ENCODE results near the gene ZNF473. TPM values are rescaled to one million over a fixed set of nuclear protein-coding genes. Genes with fewer than 3 reads are reported as not detected.

Gene ZNF473
- total RNA-seq, 1 experiment from 2014 or later = 21.4 TPM

DNA sequence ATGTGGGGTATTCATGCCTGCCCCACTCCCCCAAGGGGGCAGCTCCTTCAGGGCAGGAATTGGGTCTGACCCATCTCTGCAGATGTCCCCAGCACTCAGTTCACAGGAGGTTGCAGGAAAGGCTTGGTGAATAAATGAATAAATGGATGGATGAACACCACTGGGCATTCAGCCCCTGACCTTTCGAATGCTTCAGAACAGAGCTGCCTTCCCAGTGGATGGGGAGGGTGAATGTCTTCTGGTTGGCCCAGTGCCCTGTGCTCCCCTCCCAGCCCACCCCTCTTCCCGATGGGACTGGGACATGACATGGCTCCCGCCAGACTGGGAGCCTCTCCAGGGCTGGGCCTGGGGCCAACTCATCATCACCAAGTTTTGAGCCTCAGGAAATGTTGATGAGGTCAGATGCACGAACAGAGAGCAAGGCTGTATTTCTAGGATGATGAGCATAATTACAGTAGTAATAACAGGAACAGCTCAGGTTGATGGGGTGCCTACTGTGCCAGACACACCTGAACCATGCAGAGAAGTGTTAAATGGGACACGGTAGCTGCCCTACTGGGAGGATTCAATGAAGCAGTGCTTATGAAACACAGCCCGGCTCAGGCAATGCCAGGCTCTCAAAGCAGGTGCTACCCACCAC is 26.3 kb upstream of the ZNF473 start:
- Histone ChIP-seq H3K27me3 (no peaks in the 10 kb centered on the region), H3K4me1 (peaks cover 3% of the 10 kb centered on the region; the same call in 1 of the 2 replicates), H3K9me3 (replicated peaks) (no peaks in the 10 kb centered on the region), H3K4me3 (no peak overlapping the region), H3K36me3 (peaks cover 5% of the 10 kb centered on the region; the same call in 1 of the 2 replicates), H3K27ac (no peak overlapping the region)
- DNase-seq = no peak

DNA sequence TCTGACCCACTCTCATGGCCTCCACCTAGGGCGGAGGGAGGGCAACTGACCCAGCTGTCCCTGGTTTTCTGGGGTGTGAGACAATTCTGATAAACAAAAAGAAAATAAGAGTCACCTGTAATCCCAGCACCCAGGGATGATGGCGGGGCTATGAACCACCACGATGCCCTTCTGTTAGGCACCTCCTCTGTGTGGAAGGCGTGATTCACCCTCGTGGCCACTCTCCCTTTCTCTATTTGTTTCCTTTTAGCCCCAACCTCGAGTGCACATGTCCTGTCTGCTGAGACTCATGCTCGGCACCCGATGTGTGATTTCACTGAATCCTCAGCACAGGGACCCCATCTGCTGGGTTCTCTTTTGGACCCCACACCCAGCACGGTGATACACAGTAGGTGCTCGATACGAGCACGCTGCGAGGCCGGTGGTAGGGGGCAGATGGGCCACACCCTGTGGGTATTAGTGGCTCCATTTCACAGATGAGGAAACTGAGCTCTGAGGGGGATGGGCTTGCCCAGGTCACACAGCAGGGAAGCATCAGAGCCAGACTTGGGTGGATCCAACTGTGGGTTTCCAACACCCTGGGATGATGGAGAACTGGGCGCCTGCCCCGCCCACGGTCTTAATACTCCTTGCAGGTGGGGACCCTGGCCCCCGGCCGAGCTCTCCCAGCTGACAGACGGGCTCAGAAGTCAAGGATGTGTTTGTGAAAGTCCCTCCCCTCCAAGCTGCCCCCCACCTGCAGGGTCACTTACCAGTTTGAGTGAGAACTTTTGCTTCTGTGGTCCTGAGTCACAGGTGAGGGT is 25.6 kb upstream of the ZNF473 start:
- Histone ChIP-seq H3K4me1 (peaks cover 3% of the 10 kb centered on the region; the same call in 1 of the 2 replicates), H3K9me3 (replicated peaks) (no peaks in the 10 kb centered on the region), H3K27me3 (no peaks in the 10 kb centered on the region), H3K4me3 (no peak overlapping the region), H3K36me3 (peaks cover 5% of the 10 kb centered on the region; the same call in 1 of the 2 replicates), H3K27ac (no peak overlapping the region)
- no peak for DNase-seq

DNA sequence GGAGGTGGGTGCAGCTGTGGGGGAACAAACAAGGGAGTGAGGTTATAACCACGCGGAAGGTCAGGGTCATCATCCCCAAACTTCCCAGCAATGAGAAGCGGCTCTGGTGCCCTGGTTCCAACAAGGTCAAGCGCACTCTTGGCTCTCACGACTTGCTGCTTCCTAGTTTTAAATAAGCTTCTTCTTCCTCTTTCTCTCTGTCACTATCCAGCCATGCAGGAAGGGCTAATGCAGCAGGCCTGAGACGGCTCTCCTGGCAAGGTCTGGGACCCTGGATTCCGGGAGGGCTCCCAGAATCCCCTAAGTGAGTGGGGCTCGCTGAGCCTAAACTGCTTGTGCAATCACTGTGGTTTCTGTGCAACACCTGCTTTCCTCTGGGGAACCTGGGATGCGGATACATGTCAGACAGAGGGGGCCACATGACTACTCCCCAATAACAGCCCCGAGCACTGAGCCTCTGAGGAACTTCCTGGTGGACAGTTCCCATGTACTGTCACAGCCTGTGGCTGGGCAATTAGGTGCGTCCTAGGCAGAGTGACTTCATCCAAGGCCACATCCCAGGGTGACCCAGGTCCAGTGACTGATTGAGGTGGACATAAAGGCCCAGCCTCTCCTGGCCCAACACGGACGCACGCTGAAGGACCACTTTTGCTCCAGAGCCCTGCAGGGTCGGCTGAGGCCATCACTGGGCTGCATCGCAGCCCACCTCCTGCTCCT is 24.8 kb upstream of the ZNF473 start:
- Histone ChIP-seq H3K36me3 (peaks cover 10% of the 10 kb centered on the region; the same call in 1 of the 2 replicates), H3K27ac (no peak overlapping the region)

DNA sequence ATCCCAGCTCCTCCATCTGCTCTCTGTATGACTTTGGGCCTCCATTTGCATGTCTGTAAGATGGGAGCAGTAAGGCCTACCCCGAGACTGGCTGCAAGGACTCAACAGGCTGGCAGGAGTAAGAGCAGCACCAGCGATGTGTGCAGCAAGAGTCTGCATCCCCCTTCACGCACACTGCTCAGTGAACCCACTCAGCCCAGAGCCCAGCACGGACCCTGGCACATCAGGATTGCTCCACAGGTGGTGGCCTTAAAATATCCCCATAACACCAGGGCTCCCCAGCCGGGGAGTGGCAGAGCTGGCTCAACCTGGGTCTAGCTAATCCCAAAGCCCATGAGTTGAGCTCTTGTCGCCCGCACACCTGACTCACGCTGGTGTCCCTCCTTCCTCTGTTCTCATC is 24.0 kb upstream of the ZNF473 start:
- Histone ChIP-seq H3K9me3 (replicated peaks) (no peaks in the 10 kb centered on the region), H3K27me3 (no peaks in the 10 kb centered on the region), H3K36me3 (peaks cover 11% of the 10 kb centered on the region; the same call in 1 of the 2 replicates), H3K27ac (no peak overlapping the region), H3K4me3 (no peak overlapping the region), H3K4me1 (peaks cover 3% of the 10 kb centered on the region; the same call in 1 of the 2 replicates)
- DNase-seq = no peak

More for the DNA sequence above, 24.8 kb upstream of the ZNF473 start:
- Histone ChIP-seq H3K4me3 (no peak overlapping the region), H3K27me3 (no peaks in the 10 kb centered on the region), H3K4me1 (peaks cover 3% of the 10 kb centered on the region; the same call in 1 of the 2 replicates), H3K9me3 (replicated peaks) (no peaks in the 10 kb centered on the region)
- no peak for DNase-seq

DNA sequence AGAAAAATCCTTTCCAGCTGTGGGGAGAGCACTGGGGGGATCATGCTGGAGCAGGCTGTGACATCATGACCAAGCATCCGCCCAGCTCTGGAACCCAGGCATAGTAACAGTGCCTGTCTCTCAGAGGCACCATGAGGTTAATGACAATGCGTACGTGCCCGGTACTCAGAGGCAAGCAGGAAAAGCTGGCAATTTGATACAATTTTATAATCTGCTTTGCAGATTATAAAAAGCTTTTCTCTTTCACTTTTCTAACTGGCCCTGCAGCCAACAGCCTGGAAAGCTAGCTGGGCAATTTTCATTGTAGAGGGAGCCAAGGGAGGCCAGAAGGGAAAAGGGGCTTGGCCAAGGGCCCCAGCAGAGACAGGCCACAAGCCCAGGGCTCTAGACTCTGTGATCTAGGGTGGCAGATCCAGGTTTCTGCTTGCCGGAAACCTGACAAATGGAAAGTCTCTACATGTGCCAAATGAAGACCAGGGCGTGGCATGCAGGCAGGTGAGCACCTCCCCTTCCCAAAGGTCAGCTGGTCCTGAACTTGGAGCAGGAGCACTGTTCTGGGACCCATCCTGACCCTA is 23.3 kb upstream of the ZNF473 start:
- H3K4me1 ChIP-seq = peaks cover 3% of the 10 kb centered on the region; the same call in 1 of the 2 replicates
- DNase-seq = no peak
- no peaks in the 10 kb centered on the region for H3K9me3 ChIP-seq (replicated peaks)
- H3K4me3 ChIP-seq = no peak overlapping the region
- H3K27me3 ChIP-seq = no peaks in the 10 kb centered on the region
- H3K27ac ChIP-seq = no peak overlapping the region
- H3K36me3 ChIP-seq = peaks cover 11% of the 10 kb centered on the region; the same call in 1 of the 2 replicates

DNA sequence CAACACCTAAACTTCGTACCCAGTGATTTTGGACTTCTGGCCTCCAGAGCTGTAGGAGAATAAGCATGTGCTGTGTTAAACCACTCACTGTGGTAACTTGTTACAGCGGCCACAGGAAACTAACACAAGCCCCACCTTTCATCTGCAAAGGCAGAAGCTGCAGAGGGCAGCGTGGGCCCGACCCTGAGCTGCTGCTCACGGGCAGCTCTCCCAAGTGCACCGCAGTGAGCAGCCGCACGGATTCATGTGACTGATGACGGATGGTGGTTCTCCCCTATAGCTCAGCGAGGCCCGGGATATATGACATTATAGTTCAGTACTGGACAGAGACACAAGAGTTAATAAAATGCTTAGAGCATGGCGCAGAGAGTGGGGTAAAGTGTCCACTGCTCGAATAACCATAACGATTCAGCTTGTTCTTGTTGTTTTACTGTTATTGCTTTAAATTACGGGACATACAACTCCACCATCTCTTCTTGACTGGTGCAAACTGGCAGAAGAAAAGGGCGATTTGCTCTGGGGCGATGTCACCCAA is 22.5 kb upstream of the ZNF473 start:
- no peak overlapping the region for H3K4me3 ChIP-seq
- H3K36me3 ChIP-seq = peaks cover 11% of the 10 kb centered on the region; the same call in 1 of the 2 replicates
- DNase-seq = no peak
- H3K4me1 ChIP-seq = peaks cover 3% of the 10 kb centered on the region; the same call in 1 of the 2 replicates
- H3K27ac ChIP-seq = no peak overlapping the region
- H3K9me3 ChIP-seq (replicated peaks) = no peaks in the 10 kb centered on the region
- H3K27me3 ChIP-seq = no peaks in the 10 kb centered on the region

DNA sequence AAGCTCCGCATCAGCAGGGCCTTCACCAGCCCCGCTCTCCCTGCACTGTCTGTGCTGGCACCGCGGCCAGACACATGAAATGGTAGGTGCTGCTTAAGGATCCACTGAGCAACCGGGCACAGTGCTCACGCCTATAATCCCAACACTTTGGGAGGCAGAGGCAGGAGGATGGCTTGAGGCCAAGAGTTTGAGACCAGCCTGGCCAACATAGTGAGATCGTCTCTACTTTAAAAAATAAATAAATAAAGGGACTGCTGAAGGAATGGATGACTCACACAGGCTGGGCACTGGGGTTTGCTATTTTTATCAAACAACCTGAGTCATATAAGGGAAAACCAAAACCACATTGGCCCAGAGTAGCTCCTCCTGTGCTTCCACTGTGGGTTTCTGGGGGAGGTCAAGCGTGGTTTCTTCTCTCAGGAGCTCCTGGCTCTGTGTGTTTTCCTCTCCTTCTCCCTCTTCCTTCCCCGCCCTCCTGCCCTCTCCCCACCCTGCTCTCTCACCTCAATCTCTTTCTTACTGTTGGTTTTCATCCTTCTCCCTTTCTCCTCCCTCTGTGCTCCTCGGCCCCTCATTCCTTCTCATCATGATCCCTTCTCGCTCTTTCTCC is 21.9 kb upstream of the ZNF473 start:
- Histone ChIP-seq H3K4me3 (no peak overlapping the region), H3K4me1 (peaks cover 3% of the 10 kb centered on the region; the same call in 1 of the 2 replicates), H3K27ac (no peak overlapping the region), H3K27me3 (no peaks in the 10 kb centered on the region), H3K36me3 (peaks cover 11% of the 10 kb centered on the region; the same call in 1 of the 2 replicates), H3K9me3 (replicated peaks) (no peaks in the 10 kb centered on the region)
- DNase-seq = peak; percentile 57 to 61

DNA sequence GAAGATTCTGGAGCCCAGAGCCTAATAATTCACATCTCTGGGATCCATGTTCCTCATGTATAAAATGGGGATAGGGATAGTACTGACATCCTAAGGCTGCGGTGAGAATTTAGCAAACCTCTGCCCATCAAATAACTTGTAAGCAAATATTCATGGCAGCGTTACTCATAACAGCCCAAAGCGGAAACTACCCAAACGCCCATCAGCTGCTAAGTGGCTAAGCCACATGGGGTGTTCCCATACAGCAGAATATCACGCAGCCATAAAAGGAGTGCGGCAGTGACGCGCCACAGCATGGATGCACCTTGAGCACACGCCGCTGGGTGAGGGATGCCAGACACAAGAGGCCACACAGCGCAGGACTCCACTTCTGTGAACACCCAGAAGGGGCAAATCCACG is 20.4 kb upstream of the ZNF473 start:
- Histone ChIP-seq H3K9me3 (replicated peaks) (no peaks in the 10 kb centered on the region), H3K4me3 (no peak overlapping the region), H3K36me3 (peaks cover 11% of the 10 kb centered on the region; the same call in 1 of the 2 replicates), H3K4me1 (peaks cover 3% of the 10 kb centered on the region; the same call in 1 of the 2 replicates), H3K27ac (no peak overlapping the region), H3K27me3 (no peaks in the 10 kb centered on the region)
- no peak for DNase-seq

DNA sequence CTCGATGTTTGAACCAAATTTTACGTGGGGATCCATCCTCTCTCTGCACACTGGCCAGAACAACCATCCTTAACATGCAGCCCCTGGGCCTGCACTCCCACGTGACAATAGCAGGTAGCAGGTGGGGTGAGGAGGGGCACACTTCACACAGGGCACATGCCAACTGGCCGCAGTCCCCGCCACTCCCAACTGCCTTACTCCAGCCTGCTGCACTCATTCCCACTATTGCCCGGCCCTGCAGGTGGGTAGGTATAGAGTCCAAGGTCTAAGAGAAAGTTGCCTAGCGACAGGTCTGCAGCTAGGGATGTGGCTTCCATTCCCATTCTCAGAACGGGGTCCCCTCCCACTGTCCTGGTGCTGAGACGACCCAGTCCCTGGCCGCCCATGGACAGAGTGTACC is 18.6 kb upstream of the ZNF473 start:
- Histone ChIP-seq H3K4me3 (no peak overlapping the region), H3K4me1 (peaks cover 3% of the 10 kb centered on the region; the same call in 1 of the 2 replicates), H3K27ac (no peak overlapping the region), H3K27me3 (no peaks in the 10 kb centered on the region), H3K36me3 (peaks cover 11% of the 10 kb centered on the region), H3K9me3 (replicated peaks) (no peaks in the 10 kb centered on the region)
- DNase-seq = no peak

DNA sequence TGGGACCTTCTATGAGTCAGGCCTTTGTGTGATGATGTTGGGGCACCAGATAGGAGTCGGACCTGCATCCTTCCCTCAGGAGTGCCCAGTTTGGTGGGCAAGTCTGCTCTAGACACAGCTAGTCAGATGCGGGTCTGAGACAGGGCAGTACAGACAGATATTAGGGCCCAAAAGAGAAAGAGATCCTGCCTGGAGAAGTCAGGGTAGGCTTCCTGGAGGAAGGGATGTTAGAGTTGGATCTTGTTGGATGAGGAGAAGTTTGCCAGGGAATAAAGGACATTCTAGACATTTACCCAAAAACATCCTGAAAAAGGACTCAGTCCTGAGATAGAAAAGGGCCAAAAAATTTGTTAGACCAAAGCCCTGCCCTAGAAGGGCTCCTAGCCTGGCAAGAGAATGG is 17.9 kb upstream of the ZNF473 start:
- DNase-seq = no peak
- Histone ChIP-seq H3K27me3 (no peaks in the 10 kb centered on the region), H3K4me3 (no peak overlapping the region), H3K4me1 (peaks cover 3% of the 10 kb centered on the region; the same call in 1 of the 2 replicates), H3K27ac (no peak overlapping the region), H3K36me3 (peaks cover 11% of the 10 kb centered on the region), H3K9me3 (replicated peaks) (no peaks in the 10 kb centered on the region)

DNA sequence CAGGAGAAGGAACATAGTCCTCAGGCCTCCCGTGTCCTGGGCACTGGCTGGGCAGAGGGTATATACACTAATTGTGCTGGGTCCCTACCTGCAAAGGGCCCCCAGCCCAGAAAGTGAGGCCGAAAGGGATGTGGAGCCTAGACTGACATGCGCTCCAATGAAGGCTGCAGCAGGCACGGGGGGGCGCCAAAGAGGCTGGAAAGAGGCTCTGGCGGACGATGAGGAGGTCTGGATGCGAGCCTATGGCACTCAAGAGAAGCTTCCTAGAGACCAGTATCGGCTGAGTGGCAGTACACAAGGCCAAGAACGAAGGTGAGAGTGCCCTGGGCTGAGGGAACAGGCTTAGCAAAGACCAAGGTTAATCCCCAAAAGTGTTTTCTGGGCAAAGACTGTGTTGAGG is 17.3 kb upstream of the ZNF473 start:
- Histone ChIP-seq H3K4me1 (peaks cover 3% of the 10 kb centered on the region; the same call in 1 of the 2 replicates), H3K9me3 (replicated peaks) (no peaks in the 10 kb centered on the region), H3K27me3 (no peaks in the 10 kb centered on the region), H3K4me3 (no peak overlapping the region), H3K27ac (no peak overlapping the region), H3K36me3 (peaks cover 9% of the 10 kb centered on the region)
- DNase-seq = no peak

DNA sequence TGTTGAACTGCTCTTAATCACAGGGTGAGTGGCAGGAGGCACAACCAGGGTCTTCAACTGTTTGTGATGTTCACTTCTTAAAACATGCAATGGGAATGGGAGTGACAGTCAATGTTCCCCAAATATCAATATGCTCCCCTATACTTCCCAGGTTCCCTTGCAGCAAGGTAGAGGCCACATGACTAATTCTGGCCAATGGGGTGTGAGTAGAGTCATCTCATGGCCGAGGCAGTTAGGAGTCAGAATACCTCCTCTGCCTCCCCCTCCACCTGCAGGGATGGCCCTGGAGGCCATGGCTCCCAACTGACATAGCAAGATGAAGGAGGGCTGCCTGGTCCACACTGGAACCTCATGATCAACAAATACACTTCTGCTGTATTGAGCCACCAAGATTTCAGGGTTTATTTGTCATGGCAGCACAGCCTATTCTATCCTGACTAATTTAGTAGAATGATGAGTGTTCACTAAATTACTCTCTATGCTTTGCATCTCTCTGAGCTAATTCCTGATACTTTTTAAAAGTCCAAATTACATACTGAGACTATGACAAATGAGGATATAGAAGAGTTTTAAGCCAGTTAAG is 9.5 kb upstream of the ZNF473 start:
- no peaks in the 10 kb centered on the region for H3K4me1 ChIP-seq

DNA sequence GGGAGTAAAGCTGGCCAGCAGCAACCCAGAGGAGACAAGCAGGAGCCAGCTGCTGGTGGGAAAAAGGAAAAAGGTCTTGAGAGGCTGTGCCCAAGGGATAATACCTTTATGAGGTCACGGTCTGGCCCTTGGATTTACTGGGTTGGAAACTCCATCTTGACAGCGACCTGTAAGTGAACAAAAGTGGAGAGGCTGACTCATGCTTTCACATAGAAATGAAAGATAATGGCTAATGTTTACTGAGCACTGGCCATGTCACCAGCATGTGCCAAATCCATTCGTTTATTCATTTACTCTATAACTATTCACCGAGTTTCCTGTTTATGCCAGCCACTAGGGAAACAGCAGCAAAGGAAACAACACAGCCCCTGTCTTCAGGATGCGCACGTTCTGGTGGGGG is 5.3 kb upstream of the ZNF473 start:
- Histone ChIP-seq H3K27ac (no peak overlapping the region), H3K36me3 (peaks cover 23% of the 10 kb centered on the region), H3K9me3 (replicated peaks) (no peaks in the 10 kb centered on the region), H3K27me3 (no peaks in the 10 kb centered on the region), H3K4me3 (no peak overlapping the region), H3K4me1 (no peaks in the 10 kb centered on the region)
- DNase-seq = no peak

More for the DNA sequence above, 9.5 kb upstream of the ZNF473 start:
- Histone ChIP-seq H3K27ac (no peak overlapping the region), H3K36me3 (peaks cover 31% of the 10 kb centered on the region), H3K9me3 (replicated peaks) (no peaks in the 10 kb centered on the region), H3K4me3 (no peak overlapping the region), H3K27me3 (no peaks in the 10 kb centered on the region)
- DNase-seq = no peak

Measured in SJCRH30 (cell line).